Liver (tissue), 9 donors: Measurements from ENCODE around the gene PRDM2. TPM values are rescaled to one million over a fixed set of nuclear protein-coding genes. Genes with fewer than 3 reads are reported as not detected.
A peak's percentile ranks its signal among the peaks of the same experiment; 100 is the strongest.

Experiments
- DNase-seq: peaks from one replicate; pipeline ENCODE4 v3.0.0-alpha.2; 2017; ENCODE audit warnings: low spot score
- H3K27ac ChIP-seq, 2 donors: one replicate each; pipeline ENCODE4 v1.7.0; 2013; ENCODE audit warnings: inconsistent platforms in 2 of 2, low read length in 2 of 2, control low read depth in 1 of 2, low read depth in 1 of 2, mild to moderate bottlenecking in 1 of 2
- H3K27me3 ChIP-seq, 4 donors: one replicate each; pipeline versions ENCODE4 v1.6.1 to v1.7.0; 2013; ENCODE audit warnings: low read length in 3 of 4, inconsistent platforms in 1 of 4, mild to moderate bottlenecking in 1 of 4, moderate library complexity in 1 of 4; ENCODE audit not compliant: control insufficient read depth in 4 of 4, insufficient read depth in 4 of 4
- H3K36me3 ChIP-seq, 4 donors: one replicate each; pipeline versions ENCODE4 v1.6.1 to v1.7.0; 2013; ENCODE audit warnings: low read length in 3 of 4, mild to moderate bottlenecking in 3 of 4, low read depth in 1 of 4, moderate library complexity in 1 of 4; ENCODE audit not compliant: control insufficient read depth in 4 of 4, insufficient read depth in 3 of 4
- H3K4me1 ChIP-seq, 4 donors: one replicate each; pipeline versions ENCODE4 v1.6.1 to v1.7.0; 2013; ENCODE audit warnings: low read length in 3 of 4, mild to moderate bottlenecking in 3 of 4, moderate library complexity in 1 of 4; ENCODE audit not compliant: control insufficient read depth in 4 of 4, insufficient read depth in 4 of 4
- H3K4me3 ChIP-seq, 3 donors: one replicate each; pipeline versions ENCODE4 v1.6.1 to v1.7.0; 2013; ENCODE audit warnings: low read length in 3 of 3, control low read depth in 1 of 3, low read depth in 1 of 3, mild to moderate bottlenecking in 1 of 3
- H3K9ac ChIP-seq, 2 donors: one replicate each; pipeline ENCODE4 v1.7.0; 2013; ENCODE audit warnings: low read length in 2 of 2, mild to moderate bottlenecking in 2 of 2, moderate library complexity in 2 of 2, control low read depth in 1 of 2, low read depth in 1 of 2
- H3K9me3 ChIP-seq, 4 donors: one replicate each; pipeline versions ENCODE4 v1.6.1 to v1.7.0; 2013; ENCODE audit warnings: low read length in 3 of 4; ENCODE audit not compliant: control insufficient read depth in 4 of 4
- ATF3 ChIP-seq: IDR thresholded peaks from 2 replicates; pipeline ENCODE4 v1.6.1; 2016; ENCODE audit warnings: antibody characterized with exemption
- CTCF ChIP-seq: fragments of 150-350 bp; IDR thresholded peaks from 2 replicates; pipeline ENCODE4 v1.5.1; 2017; ENCODE audit warnings: improper control_type of control experiment, low read depth, low read length; ENCODE audit not compliant: missing input control
- EGR1 ChIP-seq, 2 donors: IDR thresholded peaks; 2 replicates each; pipeline ENCODE4 v1.6.1; 2016 to 2018; ENCODE audit warnings: antibody characterized with exemption in 2 of 2, low read depth in 2 of 2
- FOXA1 ChIP-seq: IDR thresholded peaks from 2 replicates; pipeline ENCODE4 v1.6.1; 2016; ENCODE audit warnings: antibody characterized with exemption
- FOXA2 ChIP-seq: IDR thresholded peaks from 2 replicates; pipeline ENCODE4 v1.6.1; 2016; ENCODE audit warnings: antibody characterized with exemption
- GABPA ChIP-seq, 2 donors: IDR thresholded peaks in 1 of 2; conservative IDR thresholded peaks in 1 of 2; 2 replicates each; pipeline ENCODE4 v1.6.1; 2016; ENCODE audit warnings: antibody characterized with exemption in 2 of 2, mild to moderate bottlenecking in 1 of 2, moderate library complexity in 1 of 2
- HNF4A ChIP-seq, 2 donors: conservative IDR thresholded peaks; 2 replicates each; pipeline ENCODE4 v1.6.1; 2016; ENCODE audit warnings: antibody characterized with exemption in 2 of 2, mild to moderate bottlenecking in 2 of 2
- HNF4G ChIP-seq: IDR thresholded peaks from 2 replicates; pipeline ENCODE4 v1.6.1; 2016; ENCODE audit warnings: antibody characterized with exemption
- JUND ChIP-seq, 2 donors: IDR thresholded peaks; 2 replicates each; pipeline ENCODE4 v1.6.1; 2016; ENCODE audit warnings: antibody characterized with exemption in 2 of 2
- MAX ChIP-seq: IDR thresholded peaks from 2 replicates; pipeline ENCODE4 v1.6.1; 2016; ENCODE audit warnings: antibody characterized with exemption
- NR2F2 ChIP-seq: IDR thresholded peaks from 2 replicates; pipeline ENCODE4 v1.6.1; 2016; ENCODE audit warnings: antibody characterized with exemption
- RAD21 ChIP-seq, 2 donors: IDR thresholded peaks; 2 replicates each; pipeline ENCODE4 v1.6.1; 2016; ENCODE audit warnings: antibody characterized with exemption in 2 of 2, mild to moderate bottlenecking in 2 of 2
- RXRA ChIP-seq, 2 donors: IDR thresholded peaks; 2 replicates each; pipeline ENCODE4 v1.6.1; 2017 to 2018; ENCODE audit warnings: antibody characterized with exemption in 2 of 2, mild to moderate bottlenecking in 1 of 2
- YY1 ChIP-seq: IDR thresholded peaks from 2 replicates; pipeline ENCODE4 v1.6.1; 2016; ENCODE audit warnings: antibody characterized with exemption, mild to moderate bottlenecking
- ZBTB33 ChIP-seq: IDR thresholded peaks from 2 replicates; pipeline ENCODE4 v1.6.1; 2016; ENCODE audit warnings: antibody characterized with exemption
- WGBS: extraction: QIAGEN DNeasy Blood & Tissue Kit; methylation state at CpG from one replicate; pipeline ENCODE4 v1.1.7; 2013; 5-methylcytosine and 5-hydroxymethylcytosine counted together
- polyA plus RNA-seq, 2 donors: library from polyadenylated mRNA; stranded (reverse) in 1 of 2; unstranded in 1 of 2; fragments of 200-250 nt in 1 of 2; fragments of >200 nt in 1 of 2; fragmentation: Nextera tagmentation in 1 of 2; extraction: Ambion mirVana in 1 of 2; gene quantifications; one replicate each; pipeline versions ENCODE4 v1.2.1 to v1.2.3, GENCODE V29; 2013 to 2015
- total RNA-seq, 2 donors: library from RNA; depleted of rRNA; stranded (reverse); fragments of >200 nt; gene quantifications; one replicate each; pipeline ENCODE4 v1.2.3, GENCODE V29; 2014
- donor health status: healthy.
- donor health status: healthy.
- donor health status: healthy.
- donor health status: healthy.
- donor health status: healthy.

The PRDM2 gene
- total and polyA plus RNA-seq, 4 donors = 4.5 to 13.9 (median 7.9) TPM

- peaks cover 0 to 5% (median 2%) of the 10 kb centered on the region in 4 donors for H3K4me1 ChIP-seq
- peaks cover 0 to 6% (median 4%) of the 10 kb centered on the region in 4 donors for H3K36me3 ChIP-seq
- DNase-seq = no peak
- 57% methylated on average over 6 of the region's 6 CpGs for WGBS
- H3K4me3 ChIP-seq = no peak overlapping the region
- no peak overlapping the region for H3K9ac ChIP-seq
- H3K9me3 ChIP-seq = no peaks in the 10 kb centered on the region
- H3K27ac ChIP-seq = no peak overlapping the region
- H3K27me3 ChIP-seq = no peaks in the 10 kb centered on the region
- TF ChIP-seq JUND (IDR thresholded peaks at IDR 0.05) (no peak), FOXA2 (no peak), EGR1 (IDR thresholded peaks at IDR 0.05; ENCODE audit: low read depth in 2 of 2) (no peak), HNF4A (conservative IDR thresholded peaks at IDR 0.05) (peak; percentile 53 to 59), RXRA (IDR thresholded peaks at IDR 0.05) (no peak), FOXA1 (no peak), MAX (no peak), NR2F2 (no peak)
Observed at GRCh38 chr1:13826591-13826990, 126.6 kb downstream of the PRDM2 start.

GRCh38 chr1:13828454-13829151 lies 128.6 kb downstream of the PRDM2 start:
- peak; percentile 35 for DNase-seq
- H3K9me3 ChIP-seq = no peaks in the 10 kb centered on the region
- TF ChIP-seq RAD21 (IDR thresholded peaks at IDR 0.05) (peak; percentile 27 to 45), CTCF (peak; percentile 43), FOXA1 (no peak), HNF4G (no peak), RXRA (IDR thresholded peaks at IDR 0.05) (no peak), ATF3 (no peak), GABPA (IDR thresholded peaks at IDR 0.05 in 1 of 2, conservative IDR thresholded peaks at IDR 0.05 in 1 of 2) (no peak)
- H3K4me1 ChIP-seq = peaks cover 0 to 5% (median 2%) of the 10 kb centered on the region in 4 donors
- H3K27me3 ChIP-seq = no peaks in the 10 kb centered on the region
- H3K9ac ChIP-seq = no peak overlapping the region
- H3K27ac ChIP-seq = no peak overlapping the region
- 46% methylated on average over 18 of the region's 18 CpGs for WGBS
- H3K36me3 ChIP-seq = peaks cover 0 to 2% (median 0%) of the 10 kb centered on the region in 4 donors
- H3K4me3 ChIP-seq = no peak overlapping the region

GRCh38 chr1:13829152-13829769 lies 129.3 kb downstream of the PRDM2 start:
- peak; percentile 19 for DNase-seq
- Histone ChIP-seq H3K36me3 (no peaks in the 10 kb centered on the region), H3K27ac (no peak overlapping the region), H3K4me1 (peaks cover 0 to 5% (median 2%) of the 10 kb centered on the region in 4 donors), H3K9ac (no peak overlapping the region), H3K4me3 (no peak overlapping the region), H3K9me3 (no peaks in the 10 kb centered on the region), H3K27me3 (no peaks in the 10 kb centered on the region)
- TF ChIP-seq FOXA1 (no peak), ZBTB33 (no peak), GABPA (IDR thresholded peaks at IDR 0.05 in 1 of 2, conservative IDR thresholded peaks at IDR 0.05 in 1 of 2) (no peak), YY1 (no peak), RXRA (IDR thresholded peaks at IDR 0.05) (no peak), ATF3 (no peak), HNF4G (no peak)
- 68% methylated on average over 10 of the region's 10 CpGs for WGBS
